ENCODE results near the gene REV1. TPM values are rescaled to one million over a fixed set of nuclear protein-coding genes. Genes with fewer than 3 reads are reported as not detected.
"Not testable (repeated sequence)": the region's sequence is repeated elsewhere in the genome, so short reads cannot be mapped to it uniquely, and the experiment has no call there.

The REV1 gene
- total RNA-seq, 4 donors from 2014 or later, result 54.7 to 84.4 (median 68.8) TPM

GRCh38 chr2:99504844-99505584 is 15.2 kb upstream of the REV1 start:
- Histone ChIP-seq H3K36me3 (no peaks in the 10 kb centered on the region), H3K27me3 (no peaks in the 10 kb centered on the region), H3K27ac (no peak overlapping the region), H3K4me3 (replicated peaks in 1 of 3) (no peak overlapping the region), H3K4me1 (no peaks in the 10 kb centered on the region), H3K9me3 (no peaks in the 10 kb centered on the region)
- 60 to 66% methylated on average over 4 of the region's 4 CpGs for WGBS, 2 donors
- intact Hi-C loops (cut with DNase I), result no loop called here
- TF ChIP-seq CTCF (IDR thresholded peaks at IDR 0.05) (no peak), POLR2A (IDR thresholded peaks at IDR 0.05) (no peak)
- DNase-seq, result no peak

- intact Hi-C loops (cut with DNase I); H3K4me1 ChIP-seq; H3K27me3 ChIP-seq; H3K36me3 ChIP-seq; H3K4me3 ChIP-seq (replicated peaks in 1 of 3); H3K9me3 ChIP-seq; DNase-seq; H3K27ac ChIP-seq: not testable (repeated sequence)
- 93 to 94% methylated on average over 8 of the region's 8 CpGs for WGBS, 2 donors
Measured at GRCh38 chr2:99503662-99504416, 14.0 kb upstream of the REV1 start.

GRCh38 chr2:99496021-99496420 is 6.2 kb upstream of the REV1 start:
- 84 to 92% methylated on average over 2 of the region's 2 CpGs for WGBS, 2 donors
- H3K27me3 ChIP-seq, result no peaks in the 10 kb centered on the region

GRCh38 chr2:99495115-99495860 is 5.5 kb upstream of the REV1 start:
- no peak for DNase-seq
- H3K4me1 ChIP-seq, result peaks cover 0 to 4% of the 10 kb centered on the region in 2 donors
- intact Hi-C loops (cut with DNase I), result loop anchor here (10.0 kb wide), 1 partner anchor 70 kb away; no protein-coding TSS in a partner anchor
- H3K27me3 ChIP-seq, result no peaks in the 10 kb centered on the region
- no peak overlapping the region for H3K27ac ChIP-seq
- TF ChIP-seq CTCF (IDR thresholded peaks at IDR 0.05) (no peak), POLR2A (IDR thresholded peaks at IDR 0.05) (no peak)
- H3K9me3 ChIP-seq, result no peaks in the 10 kb centered on the region
- no peaks in the 10 kb centered on the region for H3K36me3 ChIP-seq
- WGBS, 2 donors, result 78 to 85% methylated on average over 4 of the region's 4 CpGs
- H3K4me3 ChIP-seq (replicated peaks in 1 of 3), result no peak overlapping the region

More at GRCh38 chr2:99496021-99496420, 6.2 kb upstream of the REV1 start:
- H3K36me3 ChIP-seq, result no peaks in the 10 kb centered on the region
- H3K27ac ChIP-seq, result no peak overlapping the region
- no peak overlapping the region for H3K4me3 ChIP-seq (replicated peaks in 1 of 3)
- no peak for DNase-seq
- no peaks in the 10 kb centered on the region for H3K4me1 ChIP-seq
- TF ChIP-seq CTCF (IDR thresholded peaks at IDR 0.05), result no peak
- H3K9me3 ChIP-seq, result no peaks in the 10 kb centered on the region
- intact Hi-C loops (cut with DNase I), result loop anchor here (10.0 kb wide), 1 partner anchor 71 kb away; no protein-coding TSS in a partner anchor

GRCh38 chr2:99492721-99493120 is 2.9 kb upstream of the REV1 start:
- no peaks in the 10 kb centered on the region for H3K36me3 ChIP-seq
- H3K27me3 ChIP-seq, result no peaks in the 10 kb centered on the region
- peaks cover 7 to 8% of the 10 kb centered on the region in 2 donors for H3K4me1 ChIP-seq
- no peaks in the 10 kb centered on the region for H3K9me3 ChIP-seq
- no peak overlapping the region for H3K27ac ChIP-seq
- no peak overlapping the region for H3K4me3 ChIP-seq (replicated peaks in 1 of 3)
- TF ChIP-seq CTCF (IDR thresholded peaks at IDR 0.05), result no peak
- no peak for TF ChIP-seq POLR2A (IDR thresholded peaks at IDR 0.05)
- intact Hi-C loops (cut with DNase I), result loop anchor here (5.0 to 10.0 kb wide), 3 partner anchors 68 to 350 kb away; partner anchors contain the start of genes C2orf15, EIF5B and TXNDC9
- DNase-seq, result no peak

All from thyroid gland (tissue), 4 donors.